Gastroesophageal sphincter (tissue), 3 donors: Measurements from ENCODE around the gene ERCC5.

Source experiments
- CTCF ChIP-seq, 4 experiments: fragments of 200-600 bp in 2 of 4; fragments of 450-650 bp in 2 of 4; sonication (generic) in 1 of 4; IDR thresholded peaks; one replicate each; pipeline ENCODE4 v1.5.1; 2017 to 2019; ENCODE audit warnings: antibody characterized with exemption in 4 of 4, mild to moderate bottlenecking in 2 of 4, moderate library complexity in 2 of 4
- EP300 ChIP-seq: sonication (generic); formaldehyde crosslinking; IDR thresholded peaks from one replicate; pipeline ENCODE4 v1.6.1; 2017; ENCODE audit warnings: antibody characterized with exemption, mild to moderate bottlenecking
- POLR2A ChIP-seq, 2 donors: fragments of 450-650 bp; IDR thresholded peaks; one replicate each; pipeline ENCODE4 v1.6.1; 2017; ENCODE audit warnings: antibody characterized with exemption in 2 of 2, mild to moderate bottlenecking in 2 of 2, moderate library complexity in 1 of 2
- POLR2AphosphoS5 ChIP-seq: sonication (generic); formaldehyde crosslinking; IDR thresholded peaks from one replicate; pipeline ENCODE4 v1.6.1; 2017; ENCODE audit warnings: antibody characterized with exemption

- TF ChIP-seq EP300, result no peak
- no peak for TF ChIP-seq POLR2A (IDR thresholded peaks at IDR 0.05)
- TF ChIP-seq CTCF (IDR thresholded peaks at IDR 0.05), result no peak
- no peak for TF ChIP-seq POLR2AphosphoS5
Measured at GRCh38 chr13:102922184-102922583, 76.4 kb downstream of the ERCC5 start.
